Activated CD4-positive, alpha-beta memory T cell treated with anti-CD3 and anti-CD28 coated beads, Interleukin-2, amount 10 ng/mL, durations not matched to agents 7 days and 5 days (primary cell): ENCODE results near the gene DNAH2. TPM values are rescaled to one million over a fixed set of nuclear protein-coding genes. Genes with fewer than 3 reads are reported as not detected.

Experiments
- CTCF ChIA-PET: fragments of 350-600 bp; sonication (Branson Sonifier 250); formaldehyde crosslinking; loops from one replicate; lab custom pipeline; 2021; ENCODE audit warnings: antibody characterized with exemption, inconsistent platforms; lab: Charles Lee
- POLR2A ChIA-PET: fragments of 350-600 bp; sonication (Branson Sonifier 250); formaldehyde crosslinking; loops from one replicate; lab custom pipeline; 2021; ENCODE audit warnings: antibody characterized with exemption; lab: Charles Lee
- DNase-seq: peaks from one replicate; pipeline ENCODE4 v3.0.0-alpha.2; 2020
- H3K27ac Mint-ChIP-seq: one replicate; pipeline ENCODE4 v1.8.0; 2021; ENCODE audit warnings: mild to moderate bottlenecking, mixed read lengths
- H3K27me3 Mint-ChIP-seq: one replicate; pipeline ENCODE4 v1.8.0; 2021; ENCODE audit warnings: mixed read lengths
- H3K36me3 Mint-ChIP-seq: one replicate; pipeline ENCODE4 v1.8.0; 2021; ENCODE audit warnings: low read depth, mixed read lengths
- H3K4me1 Mint-ChIP-seq: one replicate; pipeline ENCODE4 v1.8.0; 2021; ENCODE audit warnings: mixed read lengths
- H3K4me3 Mint-ChIP-seq: one replicate; pipeline ENCODE4 v1.8.0; 2021; ENCODE audit warnings: mild to moderate bottlenecking, mixed read lengths
- H3K9me3 Mint-ChIP-seq: one replicate; pipeline ENCODE4 v1.8.0; 2021; ENCODE audit warnings: mixed read lengths
- total RNA-seq, 2 experiments: library from RNA; stranded (reverse); gene quantifications; one replicate each; pipeline ENCODE4 v1.2.3, GENCODE V29; 2021

The DNAH2 gene
- total RNA-seq: not detected

- no peak within 1 kb of the TSS for H3K27ac Mint-ChIP-seq
- H3K27me3 Mint-ChIP-seq: peaks cover 77% of the 10 kb centered on the region
- H3K4me1 Mint-ChIP-seq: peaks cover 26% of the 10 kb centered on the region
- POLR2A ChIA-PET: interaction anchor here (0.6 to 1.2 kb wide), 4 partner anchors 13 to 66 kb away, joined by 3 to 4 read pairs (median 3); partner anchors contain the start of genes ATP1B2, TP53 and WRAP53
- DNase-seq: peak; percentile 48
- H3K4me3 Mint-ChIP-seq: peak within 1 kb of the TSS; percentile 70
- H3K9me3 Mint-ChIP-seq: no peaks in the 10 kb centered on the region
- CTCF ChIA-PET: interaction anchor here (0.6 to 1.2 kb wide), 3 partner anchors 29 to 132 kb away, joined by 3 to 5 read pairs (median 3); partner anchors contain the start of genes TP53 and WRAP53
- H3K36me3 Mint-ChIP-seq: no peaks in the 10 kb centered on the region
Measured at GRCh38 chr17:7716901-7717755, at the start of gene DNAH2. DNAH2 (plus strand) TSS chr17:7717744; CDS start chr17:7719735, 1,991 bp downstream.

- Mint-ChIP-seq H3K4me1 (no peaks in the 10 kb centered on the region), H3K27me3 (no peaks in the 10 kb centered on the region), H3K27ac (no peak overlapping the region), H3K9me3 (peaks cover 5% of the 10 kb centered on the region), H3K4me3 (no peak overlapping the region), H3K36me3 (peaks cover 41% of the 10 kb centered on the region)
- ChIA-PET POLR2A (no interaction called here), CTCF (no interaction called here)
- no peak for DNase-seq
Measured at GRCh38 chr17:7668482-7668881, 49.1 kb upstream of the DNAH2 start.

GRCh38 chr17:7673239-7673638 is 44.3 kb upstream of the DNAH2 start:
- CTCF ChIA-PET: interaction anchor here (0.7 to 3.0 kb wide), 11 partner anchors 14 to 112 kb away, joined by 3 to 19 read pairs (median 3); partner anchors contain the start of genes FXR2, SAT2, TP53 and WRAP53
- peaks cover 3% of the 10 kb centered on the region for H3K4me1 Mint-ChIP-seq

GRCh38 chr17:7674934-7675333 is 42.6 kb upstream of the DNAH2 start:
- peaks cover 59% of the 10 kb centered on the region for H3K36me3 Mint-ChIP-seq
- POLR2A ChIA-PET: interaction anchor here (8.7 kb wide), 1 partner anchor 11 kb away, joined by 72 read pairs; the partner anchor contains the start of genes TP53 and WRAP53
- H3K4me1 Mint-ChIP-seq: peaks cover 3% of the 10 kb centered on the region
- peaks cover 12% of the 10 kb centered on the region for H3K9me3 Mint-ChIP-seq
- CTCF ChIA-PET: interaction anchor here (1.0 kb wide), 1 partner anchor 11 kb away, joined by 3 read pairs; no protein-coding TSS in a partner anchor
- no peaks in the 10 kb centered on the region for H3K27me3 Mint-ChIP-seq
- no peak for DNase-seq
- H3K27ac Mint-ChIP-seq: no peak overlapping the region
- no peak overlapping the region for H3K4me3 Mint-ChIP-seq

More at GRCh38 chr17:7673239-7673638, 44.3 kb upstream of the DNAH2 start:
- peaks cover 65% of the 10 kb centered on the region for H3K36me3 Mint-ChIP-seq
- POLR2A ChIA-PET: interaction anchor here (1.1 to 8.7 kb wide), 2 partner anchors 13 to 98 kb away, joined by 3 to 72 read pairs; partner anchors contain the start of genes TP53 and WRAP53
- H3K9me3 Mint-ChIP-seq: peaks cover 12% of the 10 kb centered on the region
- no peaks in the 10 kb centered on the region for H3K27me3 Mint-ChIP-seq
- DNase-seq: peak; percentile 51
- no peak overlapping the region for H3K4me3 Mint-ChIP-seq
- no peak overlapping the region for H3K27ac Mint-ChIP-seq

GRCh38 chr17:7676533-7676932 is 41.0 kb upstream of the DNAH2 start:
- ChIA-PET CTCF (interaction anchor here (1.8 kb wide), 1 partner anchor 11 kb away, joined by 10 read pairs; the partner anchor contains the start of genes TP53 and WRAP53), POLR2A (interaction anchor here (8.7 kb wide), 1 partner anchor 9 kb away, joined by 72 read pairs; the partner anchor contains the start of genes TP53 and WRAP53)
- peaks cover 3% of the 10 kb centered on the region for H3K4me1 Mint-ChIP-seq
- H3K27me3 Mint-ChIP-seq: no peaks in the 10 kb centered on the region
- H3K9me3 Mint-ChIP-seq: peaks cover 12% of the 10 kb centered on the region
- DNase-seq: no peak
- H3K27ac Mint-ChIP-seq: no peak overlapping the region
- peaks cover 49% of the 10 kb centered on the region for H3K36me3 Mint-ChIP-seq
- H3K4me3 Mint-ChIP-seq: no peak overlapping the region

- POLR2A ChIA-PET: interaction anchor here (1.1 to 8.7 kb wide), 2 partner anchors 8 to 11 kb away, joined by 3 to 72 read pairs; partner anchors contain the start of genes TP53 and WRAP53
- Mint-ChIP-seq H3K27me3 (no peaks in the 10 kb centered on the region), H3K27ac (no peak overlapping the region)
Measured at GRCh38 chr17:7677388-7678067, 40.0 kb upstream of the DNAH2 start.

GRCh38 chr17:7684851-7685532 is 32.6 kb upstream of the DNAH2 start:
- Mint-ChIP-seq H3K27ac (peak overlapping the region; percentile 96), H3K27me3 (no peaks in the 10 kb centered on the region), H3K9me3 (no peaks in the 10 kb centered on the region), H3K36me3 (peaks cover 28% of the 10 kb centered on the region), H3K4me1 (peaks cover 33% of the 10 kb centered on the region), H3K4me3 (peak overlapping the region; percentile 94)
- POLR2A ChIA-PET: interaction anchor here (0.9 to 7.5 kb wide), 20 partner anchors 9 to 562 kb away, joined by 3 to 129 read pairs (median 28); partner anchors contain the start of genes ACAP1, ATP1B2, CD68 and CNTROB
- CTCF ChIA-PET: interaction anchor here (0.6 to 5.5 kb wide), 6 partner anchors 31 to 441 kb away, joined by 3 to 56 read pairs (median 4); partner anchors contain the start of genes FXR2 and TMEM102
- DNase-seq: no peak

More at GRCh38 chr17:7677388-7678067, 40.0 kb upstream of the DNAH2 start:
- CTCF ChIA-PET: interaction anchor here (1.8 kb wide), 1 partner anchor 10 kb away, joined by 10 read pairs; the partner anchor contains the start of genes TP53 and WRAP53
- Mint-ChIP-seq H3K4me1 (peaks cover 5% of the 10 kb centered on the region), H3K9me3 (peaks cover 12% of the 10 kb centered on the region), H3K36me3 (peaks cover 47% of the 10 kb centered on the region), H3K4me3 (no peak overlapping the region)
- no peak for DNase-seq

GRCh38 chr17:7685533-7686221 is 31.9 kb upstream of the DNAH2 start:
- Mint-ChIP-seq H3K27ac (peak overlapping the region; percentile 96), H3K27me3 (no peaks in the 10 kb centered on the region), H3K4me3 (peak overlapping the region; percentile 94), H3K9me3 (no peaks in the 10 kb centered on the region), H3K36me3 (peaks cover 32% of the 10 kb centered on the region), H3K4me1 (peaks cover 37% of the 10 kb centered on the region)
- peak; percentile 93 for DNase-seq
- ChIA-PET POLR2A (interaction anchor here (0.7 to 7.5 kb wide), 48 partner anchors 10 to 750 kb away, joined by 3 to 129 read pairs (median 10); partner anchors contain the start of genes ACAP1, ATP1B2, CD68 and CNTROB), CTCF (interaction anchor here (0.6 to 5.5 kb wide), 13 partner anchors 11 to 664 kb away, joined by 3 to 56 read pairs (median 9); partner anchors contain the start of genes ATP1B2, FXR2, NAA38 and NEURL4)

- POLR2A ChIA-PET: interaction anchor here (0.5 to 7.5 kb wide), 75 partner anchors 11 to 1047 kb away, joined by 3 to 129 read pairs (median 5); partner anchors contain the start of genes ACAP1, ATP1B2, CD68 and CNTROB
- peaks cover 34% of the 10 kb centered on the region for H3K36me3 Mint-ChIP-seq
- peak; percentile 82 for DNase-seq
Measured at GRCh38 chr17:7686222-7687071, 31.1 kb upstream of the DNAH2 start.

More at GRCh38 chr17:7686222-7687071, 31.1 kb upstream of the DNAH2 start:
- Mint-ChIP-seq H3K9me3 (no peaks in the 10 kb centered on the region), H3K27me3 (no peaks in the 10 kb centered on the region), H3K4me1 (peaks cover 39% of the 10 kb centered on the region), H3K4me3 (peak overlapping the region; percentile 94), H3K27ac (peak overlapping the region; percentile 96)
- CTCF ChIA-PET: interaction anchor here (0.6 to 5.5 kb wide), 32 partner anchors 9 to 665 kb away, joined by 3 to 56 read pairs (median 8); partner anchors contain the start of genes ATP1B2, CD68, CNTROB and DNAH2
